ENCODE measurements around the gene BYSL. TPM values are rescaled to one million over a fixed set of nuclear protein-coding genes. Genes with fewer than 3 reads are reported as not detected.

Gene BYSL
- total and polyA plus RNA-seq, 12 donors, result 5.1 to 42.9 (median 16.3) TPM

DNA sequence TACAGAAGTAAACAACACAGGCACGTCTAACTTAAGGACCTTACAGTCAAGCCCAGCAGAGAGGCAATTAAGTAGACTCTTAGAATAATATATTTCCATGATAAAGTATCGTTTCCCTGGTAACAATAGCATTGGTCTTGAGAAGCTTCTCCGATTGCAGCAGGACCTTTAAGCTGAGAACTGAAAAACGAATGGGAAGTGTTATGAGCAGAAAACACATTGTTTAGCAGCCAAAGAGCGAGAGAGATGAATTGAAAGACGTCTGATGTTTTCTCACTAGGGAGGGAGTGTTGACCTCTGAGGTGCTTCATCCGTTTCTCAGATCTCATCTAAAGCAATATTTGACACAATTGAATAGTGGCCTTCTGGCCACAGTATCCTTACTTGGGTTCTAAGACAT is 855 bp downstream of the BYSL start:
- no peak for DNase-seq
- Histone ChIP-seq H3K27me3 (no peaks in the 10 kb centered on the region), H3K36me3 (replicated peaks in 1 of 2) (peaks cover 0 to 5% of the 10 kb centered on the region in 2 donors), H3K4me3 (peak overlapping the region in 3 of 4 donors; percentile 74 to 99 (median 98)), H3K4me1 (replicated peaks in 1 of 2) (peaks cover 29 to 44% of the 10 kb centered on the region in 2 donors), H3K9me3 (replicated peaks in 1 of 3) (no peaks in the 10 kb centered on the region), H3K27ac (peak overlapping the region in 1 of 5 donors; percentile 99)
- WGBS, 4 donors, result 2 to 4% (median 3%) methylated on average over 7 of the region's 7 CpGs
- intact Hi-C loops (cut with DNase I), result no loop called here
- TF ChIP-seq POLR2A (IDR thresholded peaks at IDR 0.05) (no peak), CTCF (IDR thresholded peaks at IDR 0.05) (no peak)

GRCh38 chr6:41927253-41927652 is 6.0 kb downstream of the BYSL start:
- peaks cover 0 to 55% of the 10 kb centered on the region in 2 donors for H3K36me3 ChIP-seq (replicated peaks in 1 of 2)
- TF ChIP-seq CTCF (IDR thresholded peaks at IDR 0.05) (no peak), POLR2A (IDR thresholded peaks at IDR 0.05) (no peak)
- WGBS, 4 donors, result 88 to 93% (median 90%) methylated on average over 6 of the region's 6 CpGs

GRCh38 chr6:41929924-41930323 is 8.6 kb downstream of the BYSL start:
- Histone ChIP-seq H3K9me3 (replicated peaks in 1 of 3) (no peaks in the 10 kb centered on the region), H3K27ac (no peak overlapping the region), H3K4me1 (replicated peaks in 1 of 2) (no peaks in the 10 kb centered on the region), H3K27me3 (no peaks in the 10 kb centered on the region), H3K4me3 (no peak overlapping the region), H3K36me3 (replicated peaks in 1 of 2) (peaks cover 0 to 81% of the 10 kb centered on the region in 2 donors)
- no peak for DNase-seq
- intact Hi-C loops (cut with DNase I), result loop anchor here (5.0 to 10.0 kb wide), 3 partner anchors 85 to 145 kb away; partner anchors contain the start of genes PRICKLE4 (in 2 of the 2) and TOMM6 (in 2 of the 2)
- WGBS, 4 donors, result 74 to 86% (median 77%) methylated on average over 5 to 6 of the region's 6 CpGs
- TF ChIP-seq CTCF (IDR thresholded peaks at IDR 0.05) (no peak), POLR2A (IDR thresholded peaks at IDR 0.05) (no peak)

More at GRCh38 chr6:41927253-41927652, 6.0 kb downstream of the BYSL start:
- peaks cover 4 to 14% of the 10 kb centered on the region in 2 donors for H3K4me1 ChIP-seq (replicated peaks in 1 of 2)
- H3K4me3 ChIP-seq, result no peak overlapping the region
- no peak overlapping the region for H3K27ac ChIP-seq
- intact Hi-C loops (cut with DNase I), result no loop called here
- H3K9me3 ChIP-seq (replicated peaks in 1 of 3), result no peaks in the 10 kb centered on the region
- H3K27me3 ChIP-seq, result no peaks in the 10 kb centered on the region
- no peak for DNase-seq

GRCh38 chr6:41931792-41932191 is 10.5 kb downstream of the BYSL start:
- Histone ChIP-seq H3K9me3 (replicated peaks in 1 of 3) (no peaks in the 10 kb centered on the region), H3K4me3 (no peak overlapping the region), H3K27ac (no peak overlapping the region), H3K27me3 (no peaks in the 10 kb centered on the region), H3K36me3 (replicated peaks in 1 of 2) (peaks cover 0 to 89% of the 10 kb centered on the region in 2 donors), H3K4me1 (replicated peaks in 1 of 2) (peaks cover 6 to 12% of the 10 kb centered on the region in 2 donors)
- 52 to 69% (median 60%) methylated on average over 2 of the region's 2 CpGs for WGBS, 4 donors
- DNase-seq, result no peak
- intact Hi-C loops (cut with DNase I), result loop anchor here (5.0 to 10.0 kb wide), 3 partner anchors 87 to 147 kb away; partner anchors contain the start of genes PRICKLE4 (in 2 of the 2) and TOMM6 (in 2 of the 2)
- no peak for TF ChIP-seq CTCF (IDR thresholded peaks at IDR 0.05)
- TF ChIP-seq POLR2A (IDR thresholded peaks at IDR 0.05), result no peak

All from adrenal gland (tissue), 12 donors.